Gastroesophageal sphincter (tissue), 4 donors: Measurements from ENCODE around the gene MS4A10. TPM values are rescaled to one million over a fixed set of nuclear protein-coding genes. Genes with fewer than 3 reads are reported as not detected.

Source experiments
- ATAC-seq: fragments of 150-250 bp; one replicate; pipeline ENCODE4 v1.9.1; 2016; ENCODE audit warnings: mild to moderate bottlenecking, moderate library complexity
- H3K27ac ChIP-seq, 4 donors: fragments of 200-600 bp; sonication (generic) in 3 of 4; 1 replicate in 3 of 4; 2 replicates in 1 of 4; pipeline ENCODE4 v1.5.1; 2016 to 2019
- H3K27me3 ChIP-seq: fragments of 200-600 bp; sonication (generic); one replicate; pipeline ENCODE4 v1.5.1; 2019
- H3K36me3 ChIP-seq, 2 donors: fragments of 200-600 bp; sonication (generic); one replicate each; pipeline ENCODE4 v1.5.1; 2019; ENCODE audit warnings: control low read depth in 1 of 2
- H3K4me1 ChIP-seq, 3 donors: fragments of 200-600 bp; sonication (generic); 1 replicate in 2 of 3; 2 replicates in 1 of 3; pipeline ENCODE4 v1.5.1; 2016 to 2019; ENCODE audit warnings: control low read depth in 2 of 3
- H3K4me3 ChIP-seq, 2 donors: fragments of 200-600 bp; sonication (generic); one replicate each; pipeline ENCODE4 v1.5.1; 2019; ENCODE audit warnings: mild to moderate bottlenecking in 1 of 2, moderate library complexity in 1 of 2
- H3K9me3 ChIP-seq, 3 donors: fragments of 200-600 bp; sonication (generic); one replicate each; pipeline ENCODE4 v1.5.1; 2017 to 2019; ENCODE audit warnings: control low read depth in 2 of 3
- CTCF ChIP-seq, 4 experiments: fragments of 200-600 bp in 2 of 4; fragments of 450-650 bp in 2 of 4; sonication (generic) in 1 of 4; IDR thresholded peaks; one replicate each; pipeline ENCODE4 v1.5.1; 2017 to 2019; ENCODE audit warnings: antibody characterized with exemption in 4 of 4, mild to moderate bottlenecking in 2 of 4, moderate library complexity in 2 of 4
- EP300 ChIP-seq: sonication (generic); formaldehyde crosslinking; IDR thresholded peaks from one replicate; pipeline ENCODE4 v1.6.1; 2017; ENCODE audit warnings: antibody characterized with exemption, mild to moderate bottlenecking
- POLR2A ChIP-seq, 2 donors: fragments of 450-650 bp; IDR thresholded peaks; one replicate each; pipeline ENCODE4 v1.6.1; 2017; ENCODE audit warnings: antibody characterized with exemption in 2 of 2, mild to moderate bottlenecking in 2 of 2, moderate library complexity in 1 of 2
- POLR2AphosphoS5 ChIP-seq: sonication (generic); formaldehyde crosslinking; IDR thresholded peaks from one replicate; pipeline ENCODE4 v1.6.1; 2017; ENCODE audit warnings: antibody characterized with exemption
- WGBS, 2 donors: methylation state at CpG; one replicate each; pipeline ENCODE4 v1.1.5; 2018; ENCODE audit warnings: low coverage in 1 of 2; 5-methylcytosine and 5-hydroxymethylcytosine counted together
- total RNA-seq, 4 donors: library from RNA; depleted of rRNA; stranded (reverse); fragments of >200 nt; gene quantifications; one replicate each; pipeline ENCODE4 v1.1.0, GENCODE V29; 2016

The MS4A10 gene
- total RNA-seq, 4 donors from 2014 or later: not detected

GRCh38 chr11:60791153-60791933 lies 6.2 kb downstream of the MS4A10 start:
- Histone ChIP-seq H3K4me1 (peaks cover 2 to 14% (median 9%) of the 10 kb centered on the region in 3 donors), H3K4me3 (no peak overlapping the region), H3K9me3 (no peaks in the 10 kb centered on the region), H3K27me3 (no peaks in the 10 kb centered on the region), H3K27ac (no peak overlapping the region), H3K36me3 (no peaks in the 10 kb centered on the region)
- 100% methylated on average over 1 of the region's 4 CpGs; no CpG with 5 or more reads in 1 of the 2 donors for WGBS, 2 donors
- no peak for ATAC-seq
- no peak for TF ChIP-seq POLR2AphosphoS5
- no peak for TF ChIP-seq POLR2A (IDR thresholded peaks at IDR 0.05)
- TF ChIP-seq EP300: no peak
- TF ChIP-seq CTCF (IDR thresholded peaks at IDR 0.05): no peak

- WGBS, 2 donors: 79 to 96% methylated on average over 3 of the region's 3 CpGs
- no peak for TF ChIP-seq EP300
- TF ChIP-seq POLR2A (IDR thresholded peaks at IDR 0.05): no peak
- H3K27me3 ChIP-seq: no peaks in the 10 kb centered on the region
Observed at GRCh38 chr11:60792521-60792920, 7.4 kb downstream of the MS4A10 start.

GRCh38 chr11:60795291-60795690 lies 10.2 kb downstream of the MS4A10 start:
- no peak for ATAC-seq

More at GRCh38 chr11:60792521-60792920, 7.4 kb downstream of the MS4A10 start:
- Histone ChIP-seq H3K4me3 (no peak overlapping the region), H3K9me3 (no peaks in the 10 kb centered on the region), H3K36me3 (no peaks in the 10 kb centered on the region), H3K27ac (no peak overlapping the region), H3K4me1 (peaks cover 0 to 2% (median 1%) of the 10 kb centered on the region in 3 donors)
- no peak for ATAC-seq

GRCh38 chr11:60797846-60798630 lies 12.9 kb downstream of the MS4A10 start:
- no peaks in the 10 kb centered on the region for H3K4me1 ChIP-seq
- ATAC-seq: no peak
- WGBS, 2 donors: 92% methylated on average over 5 of the region's 17 CpGs; no CpG with 5 or more reads in 1 of the 2 donors
- H3K4me3 ChIP-seq: no peak overlapping the region
- H3K36me3 ChIP-seq: no peaks in the 10 kb centered on the region
- no peak overlapping the region for H3K27ac ChIP-seq
- no peaks in the 10 kb centered on the region for H3K9me3 ChIP-seq
- H3K27me3 ChIP-seq: peaks cover 20% of the 10 kb centered on the region
- TF ChIP-seq EP300 (no peak), POLR2A (IDR thresholded peaks at IDR 0.05) (no peak), CTCF (IDR thresholded peaks at IDR 0.05) (no peak), POLR2AphosphoS5 (no peak)

More at GRCh38 chr11:60795291-60795690, 10.2 kb downstream of the MS4A10 start:
- Histone ChIP-seq H3K27me3 (peaks cover 7% of the 10 kb centered on the region), H3K36me3 (no peaks in the 10 kb centered on the region), H3K9me3 (no peaks in the 10 kb centered on the region), H3K27ac (no peak overlapping the region), H3K4me3 (no peak overlapping the region), H3K4me1 (no peaks in the 10 kb centered on the region)
- no peak for TF ChIP-seq POLR2AphosphoS5
- TF ChIP-seq POLR2A (IDR thresholded peaks at IDR 0.05): no peak
- TF ChIP-seq CTCF (IDR thresholded peaks at IDR 0.05): no peak
- no peak for TF ChIP-seq EP300
- WGBS, 2 donors: 83% methylated on average over 2 of the region's 6 CpGs; no CpG with 5 or more reads in 1 of the 2 donors

GRCh38 chr11:60798631-60799030 lies 13.5 kb downstream of the MS4A10 start:
- no peak for ATAC-seq
- TF ChIP-seq POLR2AphosphoS5: no peak
- no peak for TF ChIP-seq EP300
- WGBS, 2 donors: no CpG with 5 or more reads among the region's 3 CpGs
- H3K27ac ChIP-seq: no peak overlapping the region
- H3K4me1 ChIP-seq: no peaks in the 10 kb centered on the region
- no peaks in the 10 kb centered on the region for H3K36me3 ChIP-seq
- no peak overlapping the region for H3K4me3 ChIP-seq
- no peaks in the 10 kb centered on the region for H3K9me3 ChIP-seq
- peaks cover 20% of the 10 kb centered on the region for H3K27me3 ChIP-seq
